CD4-positive, alpha-beta T cell treated with Interferon alpha-2 for 1 hour (primary cell): ENCODE results near the gene LONRF2.
A peak's percentile ranks its signal among the peaks of the same experiment; 100 is the strongest.

Experiments
- DNase-seq, 2 donors: peaks; one replicate each; pipeline ENCODE4 v3.0.0-alpha.2; 2020 to 2022

LONRF2 gene

GRCh38 chr2:100274076-100274475, 48.2 kb downstream of the LONRF2 start:
- DNase-seq = no peak

- DNase-seq = no peak
These were observed 48.9 kb downstream of the LONRF2 start for GRCh38 chr2:100273387-100273786.

- DNase-seq = no peak
These were observed 49.4 kb downstream of the LONRF2 start for GRCh38 chr2:100272841-100273329.

- no peak for DNase-seq
These were observed 51.1 kb downstream of the LONRF2 start for GRCh38 chr2:100271210-100271609.

- no peak for DNase-seq
These were observed 51.7 kb downstream of the LONRF2 start for GRCh38 chr2:100270381-100271146.

- no peak for DNase-seq
These were observed 52.4 kb downstream of the LONRF2 start for GRCh38 chr2:100269889-100270288.

- no peak for DNase-seq
These were observed 53.3 kb downstream of the LONRF2 start for GRCh38 chr2:100268986-100269385.

- DNase-seq = no peak
These were observed 54.5 kb downstream of the LONRF2 start for GRCh38 chr2:100267751-100268150.

GRCh38 chr2:100266126-100266525, 56.2 kb downstream of the LONRF2 start:
- no peak for DNase-seq

GRCh38 chr2:100265226-100265625, 57.1 kb downstream of the LONRF2 start:
- DNase-seq = no peak

- no peak for DNase-seq
These were observed 57.6 kb downstream of the LONRF2 start for GRCh38 chr2:100264651-100265050.

- no peak for DNase-seq
These were observed 58.2 kb downstream of the LONRF2 start for GRCh38 chr2:100264121-100264520.

- peak; percentile 39 to 53 for DNase-seq
These were observed 59.6 kb downstream of the LONRF2 start for GRCh38 chr2:100262555-100263320.

GRCh38 chr2:100262046-100262445, 60.3 kb downstream of the LONRF2 start:
- no peak for DNase-seq

GRCh38 chr2:100260712-100261620, 61.3 kb downstream of the LONRF2 start:
- peak; percentile 5 to 37 for DNase-seq

- no peak for DNase-seq
These were observed 63.2 kb downstream of the LONRF2 start for GRCh38 chr2:100259106-100259505.

GRCh38 chr2:100257939-100258338, 64.4 kb downstream of the LONRF2 start:
- DNase-seq = no peak

- no peak for DNase-seq
These were observed 65.5 kb downstream of the LONRF2 start for GRCh38 chr2:100256849-100257248.

- no peak for DNase-seq
These were observed 65.9 kb downstream of the LONRF2 start for GRCh38 chr2:100256416-100256815.

GRCh38 chr2:100254646-100255210, 67.6 kb downstream of the LONRF2 start:
- no peak for DNase-seq

- DNase-seq = no peak
These were observed 68.5 kb downstream of the LONRF2 start for GRCh38 chr2:100253786-100254185.

GRCh38 chr2:100252811-100253698, 69.2 kb downstream of the LONRF2 start:
- no peak for DNase-seq
